Measurements from ENCODE around the gene KIF5C. TPM values are rescaled to one million over a fixed set of nuclear protein-coding genes. Genes with fewer than 3 reads are reported as not detected.

Gene KIF5C
- total RNA-seq, 2 donors from 2014 or later = 1.6 to 3.4 TPM

- Histone ChIP-seq H3K36me3 (no peaks in the 10 kb centered on the region), H3K27ac (no peak overlapping the region), H3K27me3 (no peaks in the 10 kb centered on the region), H3K9ac (ENCODE audit: low read depth in 2 of 2, low read length in 2 of 2) (no peak overlapping the region), H3K4me1 (no peaks in the 10 kb centered on the region), H3K4me3 (no peak overlapping the region), H3K9me3 (no peaks in the 10 kb centered on the region)
- TF ChIP-seq CTCF (IDR thresholded peaks at IDR 0.05) = no peak
- intact Hi-C loops (cut with DNase I) = no loop called here
- DNase-seq = no peak
These were observed 181.7 kb downstream of the KIF5C start for GRCh38 chr2:149056541-149057255.

GRCh38 chr2:149057401-149057800 is 182.4 kb downstream of the KIF5C start:
- no peak for TF ChIP-seq CTCF (IDR thresholded peaks at IDR 0.05)
- DNase-seq = no peak
- intact Hi-C loops (cut with DNase I) = no loop called here

DNA sequence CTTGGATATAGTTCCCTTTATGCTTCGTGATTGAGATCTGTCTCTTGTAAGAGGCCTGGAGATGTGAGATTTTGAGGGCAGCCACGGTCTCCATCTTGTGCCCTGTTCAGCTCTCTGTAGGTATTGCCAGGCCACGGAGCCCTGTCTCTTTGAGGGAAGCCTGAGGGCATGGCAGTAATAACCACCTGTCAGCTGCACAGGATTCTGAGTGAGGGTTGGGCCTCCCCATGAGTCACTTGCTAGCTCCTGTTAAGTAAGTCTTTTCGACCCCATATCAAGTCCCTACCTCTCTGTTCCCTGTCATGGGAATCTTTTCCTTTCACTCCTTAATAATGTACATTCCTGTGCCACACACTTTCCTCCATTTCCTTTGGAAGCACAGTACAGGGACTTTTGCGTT is 183.9 kb downstream of the KIF5C start:
- Histone ChIP-seq H3K36me3 (no peaks in the 10 kb centered on the region), H3K9ac (ENCODE audit: low read depth in 2 of 2, low read length in 2 of 2) (no peak overlapping the region), H3K4me3 (no peak overlapping the region), H3K4me1 (peaks cover 4% of the 10 kb centered on the region), H3K27me3 (no peaks in the 10 kb centered on the region), H3K27ac (no peak overlapping the region), H3K9me3 (no peaks in the 10 kb centered on the region)
- intact Hi-C loops (cut with DNase I) = no loop called here
- no peak for TF ChIP-seq CTCF (IDR thresholded peaks at IDR 0.05)
- DNase-seq = no peak

More at GRCh38 chr2:149057401-149057800, 182.4 kb downstream of the KIF5C start:
- Histone ChIP-seq H3K4me1 (no peaks in the 10 kb centered on the region), H3K9ac (ENCODE audit: low read depth in 2 of 2, low read length in 2 of 2) (no peak overlapping the region), H3K27me3 (no peaks in the 10 kb centered on the region), H3K9me3 (no peaks in the 10 kb centered on the region), H3K36me3 (no peaks in the 10 kb centered on the region), H3K27ac (no peak overlapping the region), H3K4me3 (no peak overlapping the region)

DNA sequence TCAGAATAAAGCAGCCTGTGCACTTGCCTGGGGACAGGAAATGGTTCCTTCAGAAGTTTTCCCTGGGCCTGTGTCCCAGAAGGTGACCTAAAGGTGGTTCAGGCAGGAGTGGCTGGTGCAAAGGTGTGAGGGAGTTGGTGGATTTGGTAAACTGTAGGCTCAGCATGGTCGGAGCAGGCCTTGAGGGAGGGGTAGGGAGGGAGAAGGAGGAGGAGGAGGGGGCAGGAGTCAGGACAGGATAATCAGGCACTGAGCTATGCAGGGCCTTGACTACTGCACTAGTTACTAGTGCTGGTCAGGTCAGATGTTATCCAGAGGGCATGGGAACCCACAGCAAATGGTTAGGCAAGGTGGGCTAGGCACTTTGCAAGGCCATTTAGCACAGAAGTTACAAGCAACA is 184.8 kb downstream of the KIF5C start:
- TF ChIP-seq CTCF (IDR thresholded peaks at IDR 0.05) = no peak
- Histone ChIP-seq H3K4me3 (no peak overlapping the region), H3K9me3 (no peaks in the 10 kb centered on the region), H3K36me3 (no peaks in the 10 kb centered on the region), H3K27me3 (no peaks in the 10 kb centered on the region), H3K27ac (no peak overlapping the region), H3K9ac (ENCODE audit: low read depth in 2 of 2, low read length in 2 of 2) (no peak overlapping the region), H3K4me1 (peaks cover 8% of the 10 kb centered on the region)
- intact Hi-C loops (cut with DNase I) = no loop called here
- DNase-seq = no peak

DNA sequence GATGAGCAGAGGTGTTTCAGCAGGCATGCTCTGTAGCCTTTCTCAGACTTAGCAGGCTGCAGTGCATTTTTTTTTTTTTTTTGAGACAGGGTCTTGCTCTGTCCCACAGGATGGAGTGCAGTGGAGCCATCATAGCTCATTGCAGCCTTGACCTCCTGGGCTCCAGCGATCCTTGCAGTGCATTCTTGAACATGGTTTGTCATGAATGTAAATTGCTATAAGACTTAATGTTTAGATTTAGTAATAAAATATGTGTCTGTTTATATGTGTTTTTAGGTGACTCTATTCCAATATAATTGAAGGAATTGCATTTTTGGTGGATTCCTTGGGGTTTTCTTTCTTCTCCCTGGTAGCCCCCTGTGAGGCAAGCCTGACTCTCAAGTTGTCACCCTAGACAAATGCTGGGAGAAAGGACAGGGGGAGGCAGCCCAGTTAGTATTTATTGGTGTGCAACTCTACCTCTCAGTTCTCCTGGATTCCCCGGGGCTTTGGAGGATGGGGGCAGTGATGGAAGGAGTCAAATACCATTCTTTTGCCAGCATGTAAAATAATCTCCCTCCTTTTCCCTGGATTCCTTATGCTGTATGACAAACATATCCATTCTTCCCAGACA is 186.2 kb downstream of the KIF5C start:
- H3K4me3 ChIP-seq = no peak overlapping the region
- intact Hi-C loops (cut with DNase I) = no loop called here
- peaks cover 12% of the 10 kb centered on the region for H3K4me1 ChIP-seq
- no peaks in the 10 kb centered on the region for H3K9me3 ChIP-seq
- TF ChIP-seq CTCF (IDR thresholded peaks at IDR 0.05) = no peak
- no peaks in the 10 kb centered on the region for H3K36me3 ChIP-seq
- H3K27me3 ChIP-seq = no peaks in the 10 kb centered on the region
- DNase-seq = no peak
- no peak overlapping the region for H3K27ac ChIP-seq
- H3K9ac ChIP-seq (ENCODE audit: low read depth in 2 of 2, low read length in 2 of 2) = no peak overlapping the region

Data from colonic mucosa (tissue), 4 donors.